Hepatocyte (in vitro differentiated cells): ENCODE results near the gene KLF2.

Experiments
- CTCF ChIP-seq: fragments of 200-600 bp; sonication (generic); IDR thresholded peaks from 2 replicates; pipeline ENCODE4 v1.5.1; 2016; ENCODE audit warnings: antibody characterized with exemption, mild to moderate bottlenecking; ENCODE audit not compliant: poor library complexity
- EZH2 ChIP-seq: fragments of 200-600 bp; sonication (generic); IDR thresholded peaks from 2 replicates; pipeline ENCODE4 v1.6.1; 2016; ENCODE audit warnings: antibody characterized with exemption, mild to moderate bottlenecking, borderline replicate concordance

- no peak for TF ChIP-seq CTCF
- TF ChIP-seq EZH2, result no peak
These were observed 31.2 kb upstream of the KLF2 start for GRCh38 chr19:16293118-16294091.
